Measurements from ENCODE around the gene USPL1.
A peak's percentile ranks its signal among the peaks of the same experiment; 100 is the strongest.

The USPL1 gene

DNA sequence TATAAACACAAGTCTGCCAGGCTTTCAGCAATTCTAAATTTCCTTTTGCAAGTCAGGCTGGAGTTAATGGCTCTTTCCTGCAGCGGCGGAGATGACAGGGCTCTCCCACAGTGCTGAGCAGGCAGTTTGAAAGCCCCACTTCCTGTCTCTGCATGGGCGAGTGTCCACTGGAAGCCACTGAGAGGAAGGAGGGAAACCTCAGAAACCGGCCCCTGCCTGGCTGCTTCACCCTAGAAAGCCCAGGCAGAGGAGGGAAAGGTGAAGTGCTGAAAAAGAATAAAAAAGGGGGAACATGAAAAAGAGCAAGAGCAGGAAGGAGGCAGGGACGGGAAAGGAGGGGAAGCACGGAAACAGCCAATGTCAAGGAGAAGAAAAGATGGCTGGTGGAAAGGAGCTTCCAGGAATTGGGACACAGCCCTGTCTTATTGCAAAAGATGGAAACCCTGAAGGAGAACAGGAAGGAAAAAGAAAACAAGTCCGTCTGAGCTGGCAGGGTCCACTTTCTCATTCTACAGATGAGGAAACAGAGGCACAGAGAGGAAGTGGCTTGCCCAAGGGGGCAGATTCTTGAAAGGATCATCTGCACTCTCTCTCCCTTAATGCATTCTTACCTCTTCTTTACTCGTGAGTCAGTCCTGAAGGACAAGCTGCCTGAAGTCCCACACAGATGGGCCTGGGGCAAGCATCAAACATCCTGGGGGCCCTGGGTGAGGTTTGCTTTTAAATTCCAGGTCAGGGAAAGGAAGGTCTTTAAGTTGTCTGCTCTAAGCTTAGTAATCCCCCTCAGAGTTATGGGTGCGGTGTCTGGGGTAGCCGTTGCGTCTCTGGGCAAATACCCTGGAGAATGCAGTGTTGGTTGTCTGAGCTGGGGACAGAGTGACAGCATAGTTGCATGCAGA, 78.8 kb downstream of the USPL1 start:
- Histone ChIP-seq H3K4ac (ENCODE audit: low read depth in 1 of 2, low read length in 2 of 2) (peak overlapping the region; percentile 10 to 50), H3K79me1 (replicated peaks; ENCODE audit: low read length, poor library complexity, severe bottlenecking) (no peaks in the 10 kb centered on the region), H3K4me1 (ENCODE audit: control insufficient read depth, insufficient read depth, low read depth, low read length) (peaks cover 6% of the 10 kb centered on the region), H4K8ac (ENCODE audit: low read length) (peak overlapping the region; percentile 14), H4K91ac (ENCODE audit: low read length) (peak overlapping the region; percentile 52), H3K18ac (ENCODE audit: low read depth in 1 of 2, low read length in 2 of 2) (peak overlapping the region; percentile 75 to 84), H3K9me3 (ENCODE audit: control insufficient read depth, low read length) (no peaks in the 10 kb centered on the region), H3K27me3 (ENCODE audit: control insufficient read depth in 1 of 2, insufficient read depth in 1 of 2, low read length in 2 of 2) (no peaks in the 10 kb centered on the region), H2BK120ac (ENCODE audit: low read depth, low read length) (peak overlapping the region; percentile 8), H3K14ac (ENCODE audit: low read length in 2 of 2) (no peak overlapping the region), H2AK5ac (ENCODE audit: low read length, severe bottlenecking) (no peak overlapping the region), H2BK12ac (ENCODE audit: low read length in 2 of 2) (peak overlapping the region; percentile 62 to 74), H2BK15ac (ENCODE audit: low read depth, poor library complexity, severe bottlenecking) (no peak overlapping the region), H3K9ac (ENCODE audit: low read length) (peak overlapping the region; percentile 4), H2AFZ (ENCODE audit: low read depth, low read length) (peak overlapping the region; percentile 16), H3K23ac (ENCODE audit: low read length in 2 of 2) (no peak overlapping the region), H3K4me2 (ENCODE audit: low read length, poor library complexity, severe bottlenecking) (peak overlapping the region; percentile 8), H2BK5ac (ENCODE audit: low read depth, low read length, poor library complexity, severe bottlenecking) (no peak overlapping the region), H3K36me3 (ENCODE audit: control insufficient read depth in 1 of 2, insufficient read depth in 2 of 2, low read depth in 1 of 2, low read length in 2 of 2) (no peaks in the 10 kb centered on the region), H3K4me3 (ENCODE audit: insufficient read depth in 1 of 2, low read depth in 1 of 2, low read length in 2 of 2) (peak overlapping the region in 1 of 2 experiments; percentile 7), H3K27ac (ENCODE audit: low read length, poor library complexity, severe bottlenecking) (peak overlapping the region; percentile 13)
- DNase-seq: peak; percentile 56
- 45% methylated on average over 11 of the region's 11 CpGs for WGBS

DNA sequence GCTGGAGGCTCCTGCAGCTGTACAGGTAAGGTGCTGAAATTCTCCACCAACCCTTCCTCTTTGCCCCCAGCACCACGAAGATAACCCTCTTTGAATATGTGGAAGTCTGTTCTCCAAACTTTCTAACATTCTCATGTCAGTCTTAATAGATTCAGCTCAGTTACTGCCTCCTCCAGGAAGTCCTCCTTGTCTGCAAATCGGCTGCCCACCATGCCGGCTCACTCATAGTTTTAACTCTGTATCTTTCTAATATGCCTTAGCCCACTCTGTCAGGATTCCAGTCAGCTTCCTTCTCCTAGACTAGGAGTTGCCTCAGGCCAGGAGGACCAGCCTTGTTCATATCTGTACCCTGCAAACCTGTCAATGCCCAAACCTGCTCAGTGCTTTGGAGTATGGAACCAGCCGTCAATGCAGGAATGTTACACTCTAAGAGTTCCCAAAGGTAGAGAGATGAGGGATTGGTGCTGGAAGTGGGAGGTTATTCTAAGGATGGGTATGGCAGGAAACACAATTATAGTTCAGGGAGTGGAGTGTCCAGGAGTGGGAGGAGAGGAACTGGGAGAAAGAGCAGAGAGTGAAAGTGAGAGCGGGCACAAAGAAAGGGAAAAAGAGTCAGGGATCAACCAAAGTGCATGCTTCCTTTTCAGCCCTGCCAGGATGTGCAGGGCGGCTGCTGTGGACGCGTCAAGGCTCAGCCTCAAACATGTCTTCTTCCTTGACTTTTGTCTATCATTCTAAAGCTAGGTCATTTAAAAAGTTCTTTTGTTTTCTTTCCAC, 79.6 kb downstream of the USPL1 start:
- no peak overlapping the region for H2BK15ac ChIP-seq (ENCODE audit: low read depth, poor library complexity, severe bottlenecking)

DNA sequence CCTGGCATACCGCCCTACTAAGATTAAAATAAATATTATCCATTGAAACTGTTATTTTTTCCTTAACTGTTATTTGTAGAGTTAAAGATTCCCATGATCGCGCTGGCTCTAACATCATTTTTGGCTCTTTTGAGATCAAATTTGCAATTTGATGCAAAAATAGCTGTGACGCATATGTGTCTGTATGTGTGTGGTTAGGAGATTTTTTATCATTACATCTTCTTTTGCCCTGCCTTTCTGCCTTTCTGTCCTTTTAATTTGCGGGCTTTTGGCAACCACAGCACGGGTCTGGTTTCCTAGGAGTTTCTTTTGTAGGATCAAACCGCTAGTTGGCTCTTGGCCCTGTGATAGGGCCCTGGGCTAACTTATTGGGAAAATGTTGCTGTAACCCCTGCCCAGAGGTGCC, 80.3 kb downstream of the USPL1 start:
- 95% methylated on average over 6 of the region's 7 CpGs for WGBS
- Histone ChIP-seq H3K9me3 (ENCODE audit: control insufficient read depth, low read length) (no peaks in the 10 kb centered on the region), H2AFZ (ENCODE audit: low read depth, low read length) (no peak overlapping the region)

More for the DNA sequence above, 79.6 kb downstream of the USPL1 start:
- Histone ChIP-seq H3K27me3 (ENCODE audit: control insufficient read depth in 1 of 2, insufficient read depth in 1 of 2, low read length in 2 of 2) (no peaks in the 10 kb centered on the region), H3K79me1 (replicated peaks; ENCODE audit: low read length, poor library complexity, severe bottlenecking) (no peaks in the 10 kb centered on the region), H2BK5ac (ENCODE audit: low read depth, low read length, poor library complexity, severe bottlenecking) (no peak overlapping the region), H3K4ac (ENCODE audit: low read depth in 1 of 2, low read length in 2 of 2) (peak overlapping the region; percentile 10 to 50), H2AK5ac (ENCODE audit: low read length, severe bottlenecking) (peak overlapping the region; percentile 43), H3K27ac (ENCODE audit: low read length, poor library complexity, severe bottlenecking) (no peak overlapping the region), H3K4me2 (ENCODE audit: low read length, poor library complexity, severe bottlenecking) (no peak overlapping the region), H3K9ac (ENCODE audit: low read length) (peak overlapping the region; percentile 87), H4K8ac (ENCODE audit: low read length) (no peak overlapping the region), H3K18ac (ENCODE audit: low read depth in 1 of 2, low read length in 2 of 2) (peak overlapping the region; percentile 48 to 84), H2BK12ac (ENCODE audit: low read length in 2 of 2) (peak overlapping the region; percentile 17 to 72), H2AFZ (ENCODE audit: low read depth, low read length) (no peak overlapping the region), H3K9me3 (ENCODE audit: control insufficient read depth, low read length) (no peaks in the 10 kb centered on the region), H2BK120ac (ENCODE audit: low read depth, low read length) (no peak overlapping the region), H3K4me3 (ENCODE audit: insufficient read depth in 1 of 2, low read depth in 1 of 2, low read length in 2 of 2) (peak overlapping the region in 1 of 2 experiments; percentile 66), H3K14ac (ENCODE audit: low read length in 2 of 2) (no peak overlapping the region), H4K91ac (ENCODE audit: low read length) (no peak overlapping the region), H3K4me1 (ENCODE audit: control insufficient read depth, insufficient read depth, low read depth, low read length) (peaks cover 6% of the 10 kb centered on the region), H3K36me3 (ENCODE audit: control insufficient read depth in 1 of 2, insufficient read depth in 2 of 2, low read depth in 1 of 2, low read length in 2 of 2) (no peaks in the 10 kb centered on the region), H3K23ac (ENCODE audit: low read length in 2 of 2) (no peak overlapping the region)
- WGBS: 91% methylated on average over 8 of the region's 8 CpGs
- no peak for DNase-seq

DNA sequence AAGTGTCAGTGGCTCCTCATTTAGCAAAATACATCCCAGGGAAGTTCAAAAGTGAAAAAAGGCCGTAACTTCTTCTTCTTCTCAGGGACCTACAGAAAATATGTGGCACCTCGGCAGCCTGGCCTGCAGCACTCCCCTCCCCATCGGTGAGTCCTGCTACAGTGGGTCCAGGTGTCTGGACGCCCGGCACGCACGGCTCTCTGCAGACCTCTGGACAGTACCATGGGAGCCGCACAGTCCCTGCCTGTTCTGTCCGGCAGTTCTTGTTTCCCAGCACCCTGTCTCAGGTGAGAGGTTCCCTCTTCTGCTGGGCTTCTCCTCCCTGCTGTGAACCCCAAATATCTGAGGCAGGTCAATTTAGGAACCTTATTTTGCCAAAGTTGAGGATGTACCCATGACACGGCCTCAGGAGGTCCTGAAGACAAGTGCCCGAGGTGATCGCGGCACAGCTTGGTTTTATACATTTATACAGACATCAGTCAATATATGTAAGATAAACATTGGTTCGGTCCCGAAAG, 80.8 kb downstream of the USPL1 start:
- Histone ChIP-seq H3K27me3 (ENCODE audit: control insufficient read depth in 1 of 2, insufficient read depth in 1 of 2, low read length in 2 of 2) (no peaks in the 10 kb centered on the region), H3K9ac (ENCODE audit: low read length) (peak overlapping the region; percentile 87), H2AK5ac (ENCODE audit: low read length, severe bottlenecking) (no peak overlapping the region), H3K23ac (ENCODE audit: low read length in 2 of 2) (no peak overlapping the region), H3K4me1 (ENCODE audit: control insufficient read depth, insufficient read depth, low read depth, low read length) (peaks cover 6% of the 10 kb centered on the region), H3K27ac (ENCODE audit: low read length, poor library complexity, severe bottlenecking) (no peak overlapping the region), H3K9me3 (ENCODE audit: control insufficient read depth, low read length) (no peaks in the 10 kb centered on the region), H3K4me3 (ENCODE audit: insufficient read depth in 1 of 2, low read depth in 1 of 2, low read length in 2 of 2) (no peak overlapping the region), H4K8ac (ENCODE audit: low read length) (no peak overlapping the region), H2BK120ac (ENCODE audit: low read depth, low read length) (no peak overlapping the region), H3K4ac (ENCODE audit: low read depth in 1 of 2, low read length in 2 of 2) (no peak overlapping the region), H2BK5ac (ENCODE audit: low read depth, low read length, poor library complexity, severe bottlenecking) (no peak overlapping the region), H2BK12ac (ENCODE audit: low read length in 2 of 2) (peak overlapping the region in 1 of 2 experiments; percentile 61), H3K14ac (ENCODE audit: low read length in 2 of 2) (no peak overlapping the region), H2AFZ (ENCODE audit: low read depth, low read length) (no peak overlapping the region), H3K4me2 (ENCODE audit: low read length, poor library complexity, severe bottlenecking) (no peak overlapping the region), H2BK15ac (ENCODE audit: low read depth, poor library complexity, severe bottlenecking) (no peak overlapping the region), H4K91ac (ENCODE audit: low read length) (no peak overlapping the region), H3K79me1 (replicated peaks; ENCODE audit: low read length, poor library complexity, severe bottlenecking) (no peaks in the 10 kb centered on the region), H3K18ac (ENCODE audit: low read depth in 1 of 2, low read length in 2 of 2) (no peak overlapping the region), H3K36me3 (ENCODE audit: control insufficient read depth in 1 of 2, insufficient read depth in 2 of 2, low read depth in 1 of 2, low read length in 2 of 2) (no peaks in the 10 kb centered on the region)
- DNase-seq: no peak
- 89% methylated on average over 12 of the region's 15 CpGs for WGBS

More for the DNA sequence above, 80.3 kb downstream of the USPL1 start:
- H3K14ac ChIP-seq (ENCODE audit: low read length in 2 of 2): no peak overlapping the region
- H3K4me2 ChIP-seq (ENCODE audit: low read length, poor library complexity, severe bottlenecking): no peak overlapping the region
- peak overlapping the region; percentile 87 for H3K9ac ChIP-seq (ENCODE audit: low read length)
- H2AK5ac ChIP-seq (ENCODE audit: low read length, severe bottlenecking): no peak overlapping the region
- no peak overlapping the region for H3K23ac ChIP-seq (ENCODE audit: low read length in 2 of 2)
- H4K8ac ChIP-seq (ENCODE audit: low read length): peak overlapping the region; percentile 20
- no peak overlapping the region for H3K4ac ChIP-seq (ENCODE audit: low read depth in 1 of 2, low read length in 2 of 2)
- no peak overlapping the region for H2BK120ac ChIP-seq (ENCODE audit: low read depth, low read length)
- DNase-seq: no peak
- H3K4me1 ChIP-seq (ENCODE audit: control insufficient read depth, insufficient read depth, low read depth, low read length): peaks cover 6% of the 10 kb centered on the region
- H2BK12ac ChIP-seq (ENCODE audit: low read length in 2 of 2): no peak overlapping the region
- no peak overlapping the region for H4K91ac ChIP-seq (ENCODE audit: low read length)
- no peaks in the 10 kb centered on the region for H3K27me3 ChIP-seq (ENCODE audit: control insufficient read depth in 1 of 2, insufficient read depth in 1 of 2, low read length in 2 of 2)
- no peak overlapping the region for H2BK15ac ChIP-seq (ENCODE audit: low read depth, poor library complexity, severe bottlenecking)
- peak overlapping the region in 1 of 2 experiments; percentile 66 for H3K4me3 ChIP-seq (ENCODE audit: insufficient read depth in 1 of 2, low read depth in 1 of 2, low read length in 2 of 2)
- no peak overlapping the region for H3K18ac ChIP-seq (ENCODE audit: low read depth in 1 of 2, low read length in 2 of 2)
- no peaks in the 10 kb centered on the region for H3K79me1 ChIP-seq (replicated peaks; ENCODE audit: low read length, poor library complexity, severe bottlenecking)
- no peak overlapping the region for H3K27ac ChIP-seq (ENCODE audit: low read length, poor library complexity, severe bottlenecking)
- H2BK5ac ChIP-seq (ENCODE audit: low read depth, low read length, poor library complexity, severe bottlenecking): no peak overlapping the region
- H3K36me3 ChIP-seq (ENCODE audit: control insufficient read depth in 1 of 2, insufficient read depth in 2 of 2, low read depth in 1 of 2, low read length in 2 of 2): no peaks in the 10 kb centered on the region

Measured in mesenchymal stem cell (in vitro differentiated cells and primary cell).